HG02840 (cell line): ENCODE data around the gene THSD4.
"Not testable (repeated sequence)": the region's sequence is repeated elsewhere in the genome, so short reads cannot be mapped to it uniquely, and the experiment has no call there.

ENCODE experiments used
- ATAC-seq: cut with Tn5 transposase; IDR thresholded peaks from one replicate; pipeline ENCODE4 v1.9.1; 2021; ENCODE audit warnings: mild to moderate bottlenecking, moderate library complexity, moderate number of reproducible peaks; ENCODE audit not compliant: unreplicated experiment, low FRiP score

THSD4 gene

DNA sequence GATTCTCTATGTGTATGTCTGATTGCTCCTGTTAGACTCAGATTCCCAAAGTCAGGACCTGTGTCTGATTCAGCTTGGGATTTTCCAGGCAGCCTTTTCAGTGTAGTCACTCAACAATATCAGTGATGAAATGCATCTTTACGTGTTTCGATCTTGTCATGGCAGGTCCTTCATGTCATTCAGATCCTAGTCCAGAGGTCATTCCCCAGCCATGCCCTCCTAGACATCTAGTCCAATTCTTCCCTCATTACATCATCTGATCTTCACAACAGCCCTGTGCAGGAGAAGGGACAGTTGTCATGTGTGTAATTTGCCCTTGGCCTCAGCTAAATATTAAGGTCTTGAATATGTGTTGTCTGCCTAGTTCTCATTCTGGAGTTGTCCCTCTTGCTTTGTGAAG, 541.9 kb downstream of the THSD4 start:
- ATAC-seq = no peak

DNA sequence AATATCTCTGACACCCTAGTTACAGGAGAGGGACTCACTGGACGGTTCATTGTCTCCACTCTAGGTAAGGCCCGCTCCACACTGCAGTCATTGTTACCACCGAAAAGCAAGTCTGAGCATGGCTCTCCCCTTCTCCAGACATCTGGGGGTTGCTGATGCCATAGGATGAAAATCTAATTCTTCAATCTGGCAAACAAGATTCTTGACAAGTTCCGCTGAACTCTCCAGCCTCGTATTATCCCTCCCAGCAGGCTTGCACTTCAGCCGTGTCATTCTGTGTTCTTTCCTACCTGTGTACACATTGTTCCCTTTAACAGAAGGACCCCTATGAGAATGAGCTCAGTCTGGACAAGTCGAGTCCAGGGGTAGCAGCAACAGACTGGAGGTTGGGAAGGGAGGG, 542.8 kb downstream of the THSD4 start:
- ATAC-seq = no peak

DNA sequence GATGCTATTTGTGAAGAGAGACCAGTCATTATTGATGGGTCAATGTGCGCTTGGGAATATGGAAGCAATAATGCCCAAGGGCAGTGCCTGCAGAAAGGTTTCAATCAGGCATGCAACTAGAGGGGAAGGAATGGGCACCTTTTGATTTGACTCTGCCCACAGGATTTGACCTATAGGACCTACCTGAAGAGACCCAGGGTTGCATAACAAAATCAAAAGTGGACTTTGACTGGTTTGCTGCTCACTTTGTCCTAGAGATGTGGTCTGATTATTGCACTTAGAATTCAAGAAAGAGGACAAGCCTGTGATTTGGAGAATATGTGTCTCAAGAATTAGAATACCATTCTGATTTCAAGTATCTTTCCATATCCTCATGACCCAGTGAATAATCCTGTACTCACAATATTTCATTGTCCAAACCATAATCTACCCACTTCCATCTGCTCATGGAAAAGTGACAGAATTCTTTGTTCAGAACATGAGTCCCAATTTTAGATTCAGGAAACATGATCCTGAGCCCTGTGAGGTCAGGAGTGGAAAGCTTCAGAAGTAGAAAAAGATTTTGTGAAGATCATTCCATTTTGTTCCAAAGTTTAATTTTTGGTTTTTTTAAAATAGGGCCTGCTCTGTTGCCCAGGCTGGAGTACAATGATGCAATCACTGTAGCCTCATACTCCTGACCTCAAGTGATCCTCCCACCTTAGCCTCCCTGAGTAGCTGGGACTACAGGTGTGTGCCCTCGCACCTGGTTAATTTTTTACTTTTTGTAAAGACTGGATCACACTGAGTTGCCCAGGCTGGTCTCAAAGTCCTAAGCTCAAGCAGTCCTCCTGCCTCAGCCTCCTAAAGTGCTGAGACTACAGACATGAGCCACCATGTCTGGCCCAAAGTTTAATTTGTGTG, 543.8 kb downstream of the THSD4 start:
- ATAC-seq = no peak

DNA sequence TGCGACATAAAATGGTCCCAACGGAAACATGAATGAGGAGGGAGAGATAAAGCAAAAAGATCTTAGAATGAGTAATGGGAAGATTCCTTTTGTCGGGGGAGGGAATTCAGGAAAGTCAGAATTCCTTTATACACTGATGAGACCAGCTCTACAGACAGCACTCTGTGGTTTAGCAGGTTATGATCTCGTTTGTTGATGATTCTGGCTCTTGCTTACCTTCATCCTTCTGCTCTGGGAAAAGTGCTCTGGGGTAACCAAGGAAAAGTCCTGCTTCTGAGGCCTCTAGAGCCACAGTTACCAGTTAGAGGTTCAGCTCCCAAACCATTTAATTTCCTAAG, 544.4 kb downstream of the THSD4 start:
- no peak for ATAC-seq

DNA sequence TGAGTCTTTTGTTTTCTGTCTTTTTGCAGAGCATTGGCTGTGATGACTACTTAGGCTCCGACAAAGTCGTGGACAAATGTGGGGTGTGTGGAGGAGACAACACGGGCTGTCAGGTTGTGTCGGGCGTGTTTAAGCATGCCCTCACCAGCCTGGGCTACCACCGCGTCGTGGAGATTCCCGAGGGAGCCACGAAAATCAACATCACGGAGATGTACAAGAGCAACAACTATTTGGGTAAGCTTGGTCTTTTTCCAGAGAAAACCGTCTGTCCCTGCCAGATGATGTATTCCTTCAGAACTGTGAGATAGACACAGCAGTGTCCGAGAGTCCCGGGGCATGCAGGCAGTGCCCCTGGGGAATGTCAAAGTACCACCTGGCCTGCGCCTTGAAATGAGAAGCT, 545.2 kb downstream of the THSD4 start:
- ATAC-seq = no peak

DNA sequence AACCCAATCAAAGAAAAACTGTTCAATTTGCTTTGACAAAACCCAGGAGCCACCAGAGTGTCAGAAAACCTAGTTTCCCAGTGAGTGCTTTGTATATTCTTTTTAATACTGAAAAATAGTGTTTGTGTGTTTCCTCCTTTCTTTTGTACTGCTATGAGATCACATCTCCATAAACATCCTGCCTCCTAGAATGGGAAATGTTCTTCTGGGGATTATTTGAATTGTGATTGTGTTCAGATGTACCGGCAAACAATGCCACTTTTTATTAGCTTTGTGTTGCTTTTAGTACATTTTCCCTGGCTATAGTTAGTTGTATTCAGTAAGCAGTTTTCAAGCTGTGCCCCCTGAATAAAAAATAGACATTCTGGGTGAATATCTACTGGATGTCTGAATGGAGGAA, 547.0 kb downstream of the THSD4 start:
- ATAC-seq = no peak

DNA sequence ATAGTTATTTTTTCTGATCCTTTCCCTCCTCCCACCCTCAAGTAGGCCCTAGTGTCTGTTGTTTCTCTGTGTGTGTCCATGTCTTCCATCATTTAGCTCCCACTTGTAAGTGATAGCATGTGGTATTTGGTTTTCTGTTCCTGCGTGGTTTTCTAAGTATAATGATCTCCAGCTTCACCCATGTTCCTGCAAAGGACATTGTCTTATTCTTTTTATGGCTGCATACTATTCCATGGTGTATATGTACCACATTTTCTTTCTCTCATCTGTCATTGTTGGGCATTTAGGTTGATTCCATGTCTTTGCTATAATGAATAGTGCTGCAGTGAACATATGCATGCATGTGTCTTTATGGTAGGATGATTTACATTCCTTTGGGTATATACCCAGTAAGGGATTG, 549.4 kb downstream of the THSD4 start:
- no peak for ATAC-seq

DNA sequence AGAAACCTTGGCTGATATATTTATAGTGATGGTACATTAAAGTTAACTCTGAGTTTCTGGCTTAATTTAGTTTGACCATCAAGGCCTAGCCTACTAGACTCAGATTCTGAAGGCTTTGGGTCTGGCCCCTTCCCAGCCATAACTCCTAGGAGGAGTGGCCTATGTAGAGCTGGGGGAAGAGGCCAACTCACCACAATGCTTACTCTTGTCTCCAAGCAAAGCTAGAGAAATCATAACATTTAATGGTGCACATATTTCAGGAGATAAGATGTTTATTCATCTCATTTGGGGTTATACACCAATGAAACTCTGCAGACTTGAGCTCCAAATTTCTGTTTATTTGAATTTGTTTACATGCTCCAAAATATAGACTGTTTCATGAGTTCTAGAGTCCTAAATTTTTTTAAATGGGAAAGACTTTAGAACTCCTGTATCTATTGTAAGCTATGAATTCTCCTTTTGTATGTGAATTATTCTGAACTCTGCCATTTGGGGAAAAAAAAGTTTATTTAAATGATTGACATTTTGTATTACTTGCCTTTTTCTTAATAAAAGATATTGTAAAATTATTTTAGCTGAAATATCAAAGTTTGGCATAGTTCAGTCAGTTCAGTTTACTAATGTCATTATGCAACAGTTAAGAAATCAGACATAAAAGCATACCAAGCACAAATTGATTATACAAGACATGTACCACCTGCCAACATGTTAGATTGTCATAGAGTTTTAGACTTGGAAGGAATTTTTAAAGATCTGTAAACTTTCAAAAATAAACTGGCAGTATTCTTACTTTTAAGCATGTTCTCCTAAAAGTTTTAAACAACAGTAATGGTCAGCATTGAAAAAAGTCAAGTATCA, 551.7 kb downstream of the THSD4 start:
- no peak for ATAC-seq

DNA sequence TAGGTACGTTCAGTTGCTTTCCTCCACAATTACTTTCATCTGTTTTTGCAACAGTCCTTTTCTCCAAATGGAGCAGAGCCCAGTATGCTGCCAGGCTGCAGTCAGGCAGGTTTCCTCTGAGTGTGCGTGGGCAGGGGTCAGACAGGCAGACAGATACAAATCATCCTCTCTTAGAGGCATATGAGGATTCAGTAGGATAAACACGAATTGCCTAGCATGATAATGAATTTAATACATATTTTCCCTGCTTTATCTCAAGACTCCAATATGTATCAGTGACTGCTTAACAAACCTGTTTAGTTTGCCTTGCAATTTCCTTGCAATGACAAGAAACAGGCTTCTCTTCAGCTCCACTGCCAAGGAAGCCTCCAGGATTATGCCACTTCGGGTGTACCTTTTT, 554.4 kb downstream of the THSD4 start:
- ATAC-seq = no peak

DNA sequence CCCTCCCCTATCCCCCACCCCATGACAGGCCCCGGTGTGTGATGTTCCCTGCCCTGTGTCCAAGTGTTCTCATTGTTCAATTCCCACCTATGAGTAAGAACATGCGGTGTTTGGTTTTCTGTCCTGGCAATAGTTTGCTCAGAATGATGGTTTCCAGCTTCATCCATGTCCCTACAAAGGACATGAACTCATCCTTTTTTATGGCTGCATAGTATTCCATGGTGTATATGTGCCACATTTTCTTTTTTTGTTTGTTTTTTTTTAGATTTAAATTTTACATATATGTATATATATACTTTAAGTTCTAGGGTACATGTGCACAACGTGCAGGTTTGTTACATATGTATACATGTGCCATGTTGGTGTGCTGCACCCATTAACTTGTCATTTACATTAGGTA, 555.0 kb downstream of the THSD4 start:
- not testable (repeated sequence) for ATAC-seq

DNA sequence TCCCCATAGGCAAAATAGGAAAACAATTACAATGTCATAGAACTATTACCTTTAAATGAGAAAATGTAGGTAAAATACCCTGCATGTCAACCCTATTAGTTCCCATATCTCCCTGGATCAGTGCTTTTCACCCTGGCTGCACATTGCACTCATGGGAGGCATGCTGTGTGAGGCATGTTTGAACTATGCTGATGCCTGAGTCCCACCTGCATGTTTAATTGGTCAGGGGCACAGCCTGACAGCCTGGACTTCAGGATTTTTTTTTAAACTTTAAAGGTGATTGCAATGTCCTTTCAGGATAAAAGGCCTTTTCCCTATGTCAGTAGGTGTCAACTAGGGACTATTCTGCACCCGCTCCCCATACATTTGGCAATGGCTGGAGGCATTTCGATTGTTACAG, 559.1 kb downstream of the THSD4 start:
- ATAC-seq = no peak

DNA sequence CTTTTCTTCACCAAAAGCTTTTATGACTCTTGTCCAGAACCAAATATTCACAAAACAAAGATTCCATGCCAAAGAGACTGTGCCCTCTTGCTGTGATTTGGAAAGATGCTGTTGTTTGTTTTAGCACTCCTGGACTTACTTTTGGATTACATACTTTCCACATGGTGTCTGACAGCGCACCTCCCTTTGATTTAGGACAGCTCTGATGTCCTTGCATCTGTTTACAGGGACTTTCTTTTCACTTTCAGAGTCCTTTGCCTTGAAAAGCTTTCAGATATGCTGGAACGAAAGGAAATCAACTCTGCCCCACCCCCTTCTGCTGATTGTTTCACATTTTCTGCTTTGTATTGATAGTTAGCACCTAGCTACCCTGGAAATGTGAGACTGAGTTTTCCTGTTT, 562.1 kb downstream of the THSD4 start:
- no peak for ATAC-seq

DNA sequence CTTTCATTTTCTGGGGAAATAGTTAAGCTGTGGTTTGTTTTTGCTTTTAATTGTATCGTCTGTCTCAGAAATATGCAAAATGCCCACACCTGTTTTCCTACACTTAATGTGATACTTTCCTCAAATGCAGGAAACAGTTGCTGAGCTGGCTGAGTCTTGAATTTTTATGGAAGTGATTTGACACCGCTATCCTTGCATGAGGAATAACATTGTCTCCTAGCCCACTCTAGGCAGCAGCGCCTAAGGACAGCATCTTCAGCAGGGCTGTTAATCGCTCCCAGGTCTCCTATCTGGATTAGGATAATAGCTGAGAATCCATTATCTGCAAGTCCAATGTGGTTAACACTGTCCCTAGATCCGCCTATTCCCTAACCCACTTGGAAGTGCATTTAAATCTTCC, 562.5 kb downstream of the THSD4 start:
- ATAC-seq = no peak

DNA sequence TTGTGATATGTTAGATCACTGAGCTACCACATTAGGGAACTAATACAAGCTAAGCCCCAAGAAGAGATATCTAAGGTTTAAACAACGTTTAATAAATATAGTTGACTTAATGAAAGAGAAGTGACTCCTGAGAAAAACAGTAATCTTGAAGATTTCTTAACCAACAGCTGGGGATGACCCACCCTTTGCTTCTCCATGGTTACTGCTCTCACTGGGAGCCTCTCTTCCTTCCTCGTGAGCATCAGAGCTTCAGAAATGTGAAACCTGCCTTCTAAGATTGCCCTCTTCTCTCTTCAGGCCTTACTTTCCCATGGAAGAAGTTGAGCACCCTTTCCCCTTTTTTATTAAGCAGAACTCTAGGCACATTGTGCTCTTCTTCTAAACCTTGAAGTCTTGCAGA, 562.9 kb downstream of the THSD4 start:
- ATAC-seq = no peak

DNA sequence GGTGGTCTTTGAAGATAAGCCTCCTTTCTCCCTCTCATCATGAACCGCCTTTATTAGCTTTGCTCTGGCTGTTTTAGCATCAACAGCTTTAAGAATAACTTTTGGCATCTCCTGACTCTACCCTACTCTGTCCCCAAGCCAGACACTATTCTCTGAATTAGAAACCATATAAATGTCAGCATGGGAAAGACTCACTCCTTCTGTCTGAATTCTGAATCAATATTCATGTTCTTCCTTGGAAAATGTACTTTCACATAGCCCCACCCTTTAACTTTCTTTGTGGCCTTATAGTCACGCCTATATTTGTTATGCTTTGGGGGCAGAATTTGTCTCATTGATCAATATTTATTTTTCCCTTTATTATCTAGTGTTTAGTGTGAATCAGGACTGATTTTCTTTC, 563.3 kb downstream of the THSD4 start:
- no peak for ATAC-seq

DNA sequence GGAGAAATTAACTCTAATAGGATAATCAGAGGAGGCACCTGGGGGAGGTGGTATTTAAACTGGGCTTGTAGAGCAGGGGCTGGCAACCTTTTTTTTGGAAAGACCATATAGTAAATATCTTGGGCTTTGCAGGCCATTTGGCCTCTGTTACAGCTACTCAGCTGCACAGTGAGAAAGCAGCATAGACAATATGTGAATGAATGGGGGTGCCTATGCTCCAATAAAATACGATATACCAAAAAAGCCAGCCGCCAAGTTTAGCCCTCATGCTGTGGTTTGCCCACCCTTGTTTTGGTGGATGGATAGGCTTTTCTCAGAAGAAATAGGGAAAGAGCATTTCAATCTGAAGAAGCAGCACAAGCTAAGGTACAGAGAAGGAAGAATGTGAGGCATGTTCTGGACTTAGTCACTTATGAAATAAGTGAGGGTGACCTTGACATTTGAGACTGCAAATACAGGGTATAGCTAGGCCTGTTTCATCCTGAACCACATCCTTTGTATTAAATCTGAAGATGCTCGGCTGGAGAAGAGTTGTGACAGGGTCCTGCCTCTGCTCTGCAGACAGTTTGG, 564.0 kb downstream of the THSD4 start:
- ATAC-seq = no peak

DNA sequence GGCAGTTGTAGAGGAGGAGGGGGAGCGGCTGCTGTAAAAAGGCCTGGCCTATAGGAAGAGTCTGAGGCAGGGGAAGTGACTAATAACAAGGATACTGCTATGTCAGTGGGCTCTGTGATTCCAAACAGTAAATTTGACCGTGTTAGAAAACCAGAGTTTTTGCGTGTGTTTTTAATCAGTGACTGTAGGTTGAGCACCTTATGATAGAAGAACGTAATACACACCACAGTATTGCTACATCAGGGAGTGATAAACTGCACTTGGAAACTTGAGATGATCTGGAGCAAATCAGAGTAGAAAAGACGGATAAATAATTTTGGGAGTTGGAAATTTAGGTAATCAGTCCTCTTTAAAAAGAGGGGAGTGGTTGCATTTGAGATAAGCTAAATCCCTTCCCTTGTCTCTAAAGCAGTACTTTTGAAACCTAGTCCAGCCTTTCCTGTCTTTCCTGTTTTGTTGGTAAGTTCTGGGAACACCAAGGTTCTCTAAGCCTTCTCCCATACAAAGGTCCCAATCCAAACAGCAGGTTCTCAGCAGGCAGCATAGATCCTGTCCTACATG, 564.6 kb downstream of the THSD4 start:
- no peak for ATAC-seq

DNA sequence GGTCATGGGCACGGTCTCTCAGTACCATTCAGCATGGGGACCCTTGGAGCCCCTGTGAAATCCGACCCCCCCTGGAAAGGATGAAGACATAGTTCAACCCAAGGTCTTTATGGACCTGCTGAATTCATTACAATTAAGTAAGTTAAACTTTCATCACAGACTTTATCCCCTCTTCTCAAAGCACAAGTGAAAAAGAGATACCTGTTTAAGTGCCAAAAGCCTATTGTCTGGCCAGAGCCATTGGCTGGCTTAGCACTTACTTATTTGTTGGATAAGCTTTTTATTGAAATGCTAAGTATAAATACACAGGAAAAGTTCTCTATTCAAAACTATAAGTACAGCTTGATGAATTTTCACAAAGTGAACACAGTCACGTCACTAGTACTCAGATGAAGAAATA, 566.7 kb downstream of the THSD4 start:
- ATAC-seq = no peak

DNA sequence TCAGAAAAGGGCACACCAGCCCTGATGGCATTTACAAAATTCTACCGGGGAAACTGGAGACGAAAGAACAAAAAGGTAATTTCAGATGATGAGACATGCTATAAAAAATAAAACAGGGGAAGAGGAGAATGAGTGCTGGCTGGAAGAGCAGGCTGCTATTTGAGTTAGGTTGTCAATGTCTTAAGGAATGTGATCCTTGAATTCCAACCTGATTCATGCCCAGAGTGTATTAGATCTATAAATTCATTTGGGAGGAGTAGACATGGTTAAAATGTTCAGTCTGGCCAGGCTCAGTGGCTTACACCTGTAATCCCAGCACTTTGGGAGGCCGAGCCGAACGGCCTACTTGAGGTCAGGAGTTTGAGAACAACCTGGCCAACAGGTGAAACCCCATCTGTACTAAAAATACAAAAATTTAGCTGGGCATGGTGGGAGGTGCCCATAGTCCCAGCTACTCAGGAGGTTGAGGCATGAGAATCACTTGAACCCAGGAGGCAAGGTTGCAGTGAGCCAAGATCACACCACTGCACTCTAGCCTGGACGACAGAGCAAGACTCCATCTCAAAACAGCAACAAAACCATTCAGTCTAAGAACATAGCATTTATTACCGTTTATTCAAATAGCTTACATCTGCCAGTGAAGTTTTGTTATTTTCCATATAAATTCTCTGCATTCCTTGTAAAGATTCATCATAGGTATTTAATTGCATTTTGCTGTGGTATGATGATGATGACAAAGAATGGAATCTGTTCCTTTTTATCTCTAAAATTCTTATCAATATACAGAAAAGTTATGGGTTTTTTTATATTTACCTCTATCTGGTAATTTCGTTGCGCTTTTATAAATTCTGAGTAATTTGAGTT, 568.4 kb downstream of the THSD4 start:
- ATAC-seq = no peak

DNA sequence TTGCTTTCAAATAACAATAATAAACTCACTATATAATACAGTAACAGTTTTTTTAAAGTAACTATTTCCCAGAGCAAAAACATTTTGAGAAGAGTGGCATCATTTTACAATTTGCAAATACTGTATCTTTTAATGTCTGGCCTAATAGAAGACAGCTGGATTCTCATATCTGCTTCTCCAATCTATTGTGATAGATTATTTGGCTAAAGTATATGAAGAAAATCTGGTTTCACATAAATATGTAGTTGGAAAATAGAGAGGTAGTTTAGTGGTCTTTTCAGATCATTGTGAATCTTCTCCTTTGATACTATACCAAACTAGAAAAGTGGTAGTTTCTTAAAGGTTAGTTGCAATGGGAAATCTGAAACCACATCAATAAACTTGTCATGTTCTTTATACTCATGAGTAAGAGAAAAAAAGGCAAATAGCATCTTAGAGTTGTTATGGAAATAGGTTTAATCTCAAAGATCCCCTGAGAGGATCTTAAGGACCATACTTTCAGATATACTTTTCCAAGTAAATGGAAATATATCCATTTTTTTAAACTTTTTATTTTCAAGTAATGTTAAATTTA, 570.2 kb downstream of the THSD4 start:
- ATAC-seq = no peak
